Measurements from ENCODE around the gene MAGEL2. TPM values are rescaled to one million over a fixed set of nuclear protein-coding genes. Genes with fewer than 3 reads are reported as not detected.

Gene MAGEL2
- total and polyA plus RNA-seq, 2 of the 4 experiments (the other 2 are of a cell fraction) = 0.18 to 0.29 TPM

DNA sequence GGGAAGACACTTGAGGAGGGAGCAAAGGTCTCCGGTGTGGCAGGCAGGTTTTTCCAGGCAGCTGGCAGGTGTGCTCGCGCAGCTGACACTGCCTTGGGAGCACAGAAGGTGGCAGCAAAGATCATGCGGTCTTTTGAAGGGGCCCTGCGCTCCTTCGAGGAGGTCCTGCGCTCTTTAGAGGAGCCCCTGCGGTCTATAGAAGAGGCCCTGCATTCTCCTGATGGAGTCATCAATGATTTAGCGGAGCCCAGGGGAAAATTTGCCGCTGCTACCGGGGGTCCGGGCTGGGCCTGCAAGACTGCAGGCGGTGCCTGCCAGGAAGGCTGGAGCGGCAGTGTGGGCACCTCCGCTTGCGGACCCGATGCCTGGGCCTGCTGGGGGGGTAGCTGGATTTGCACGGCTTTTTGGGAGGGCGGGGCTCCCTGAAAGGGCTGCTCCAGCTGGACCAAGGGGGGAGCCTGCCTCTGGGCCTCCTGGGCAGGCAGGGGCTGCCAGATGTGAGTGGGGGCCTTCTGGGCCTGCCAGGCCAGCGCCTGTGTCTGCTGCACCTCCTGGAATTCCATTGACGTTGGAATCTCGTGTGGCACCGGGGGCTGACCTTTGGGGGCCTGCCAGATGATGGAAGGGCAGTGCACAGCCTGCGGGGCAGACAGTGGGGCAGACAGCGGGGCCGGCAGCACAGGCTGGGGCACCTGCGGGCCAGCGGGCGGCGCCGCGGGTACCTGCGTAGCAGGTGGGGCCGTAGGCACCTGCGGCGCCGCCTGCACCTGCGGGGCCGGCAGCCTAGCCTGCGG, 2.1 kb downstream of the MAGEL2 start:
- Histone ChIP-seq H2BK120ac (ENCODE audit: low read depth, low read length) (no peak overlapping the region), H3K79me1 (ENCODE audit: low read depth in 1 of 2, low read length in 2 of 2) (no peaks in the 10 kb centered on the region), H2BK5ac (ENCODE audit: low read depth, low read length, poor library complexity, severe bottlenecking) (no peak overlapping the region), H3K9me1 (ENCODE audit: insufficient read depth, low read length) (no peaks in the 10 kb centered on the region), H4K8ac (ENCODE audit: low read depth in 2 of 2, low read length in 2 of 2) (no peak overlapping the region), H4K5ac (ENCODE audit: low read depth, low read length) (no peak overlapping the region), H3K4me2 (ENCODE audit: low read depth, low read length) (no peak overlapping the region), H2AFZ (replicated peaks; ENCODE audit: low read length, poor library complexity) (no peak overlapping the region), H3K14ac (replicated peaks; ENCODE audit: low read depth, low read length) (no peak overlapping the region), H3K4me1 (ENCODE audit: control insufficient read depth, insufficient read depth, low read length) (no peaks in the 10 kb centered on the region), H3K23ac (ENCODE audit: low read depth, low read length) (no peak overlapping the region), H3K9ac (ENCODE audit: low read depth, low read length) (no peak overlapping the region), H3K18ac (ENCODE audit: low read depth, low read length) (no peak overlapping the region), H3K56ac (ENCODE audit: extremely low read depth, insufficient read depth, low read length) (no peak overlapping the region), H3K4ac (ENCODE audit: low read depth, low read length) (no peak overlapping the region), H2BK15ac (ENCODE audit: low read depth, low read length) (no peak overlapping the region), H2AK5ac (ENCODE audit: low read depth, low read length) (no peak overlapping the region), H3K27ac (ENCODE audit: insufficient read depth, low read length) (no peak overlapping the region), H3K27me3 (ENCODE audit: control insufficient read depth, insufficient read depth, low read length) (no peaks in the 10 kb centered on the region), H2AK9ac (replicated peaks; ENCODE audit: low read depth, low read length, poor library complexity) (no peak overlapping the region), H4K91ac (ENCODE audit: insufficient read depth, low read depth, low read length) (no peak overlapping the region), H3K9me3 (ENCODE audit: control insufficient read depth, insufficient read depth, low read length) (peaks cover 2% of the 10 kb centered on the region; the same call in 1 of the 2 replicates), H3K36me3 (ENCODE audit: control insufficient read depth, insufficient read depth, low read length) (no peaks in the 10 kb centered on the region), H3K4me3 (ENCODE audit: insufficient read depth, low read depth, low read length) (no peak overlapping the region), H2BK20ac (ENCODE audit: low read depth, low read length) (no peak overlapping the region), H4K20me1 (ENCODE audit: insufficient read depth, low read length) (no peaks in the 10 kb centered on the region)
- in situ Hi-C loops (cut with MboI; ENCODE audit: low sequenced_read_pairs) = loop anchor here (10.0 kb wide), 1 partner anchor 209 kb away; no protein-coding TSS in a partner anchor
- intact Hi-C loops (cut with micrococcal nuclease) = loop anchor here (10.0 kb wide), 2 partner anchors 1199 to 1859 kb away; no protein-coding TSS in a partner anchor
- POLR2A ChIA-PET (ENCODE audit: unreplicated experiment) = no interaction called here
- DNase-seq (no peak), ATAC-seq (ENCODE audit: low read depth) (no peak)
- dilution Hi-C loops (cut with HindIII; ENCODE audit: low sequenced_read_pairs, unreplicated experiment) = no loop called here
- WGBS, 2 experiments (ENCODE audit: extremely low coverage in 2 of 2, insufficient read length in 1 of 2) = 76% methylated on average over 15 of the region's 40 CpGs; no CpG with 5 or more reads in 1 of the 2 experiments
- CTCF ChIA-PET = no interaction called here
- BruUV-seq (replicated peaks) = no TSS peak
- TF ChIP-seq MAFK (IDR thresholded peaks at IDR 0.05; ENCODE audit: low read depth, low read length) (no peak), CTCF (conservative IDR thresholded peaks at IDR 0.05; ENCODE audit: low read depth, low read length) (no peak), NFE2L2 (IDR thresholded peaks at IDR 0.05; ENCODE audit: low read depth, low read length) (no peak), POLR2A (IDR thresholded peaks at IDR 0.05; ENCODE audit: low read depth, low read length) (no peak), MXI1 (IDR thresholded peaks at IDR 0.05; ENCODE audit: borderline replicate concordance, low read depth, low read length) (no peak), RCOR1 (IDR thresholded peaks at IDR 0.05; ENCODE audit: insufficient replicate concordance, low read length) (no peak), SMC3 (IDR thresholded peaks at IDR 0.05; ENCODE audit: low read depth, low read length) (no peak), RFX5 (IDR thresholded peaks at IDR 0.05; ENCODE audit: low read depth, low read length) (no peak), CEBPB (IDR thresholded peaks at IDR 0.05; ENCODE audit: low read depth, low read length) (no peak), FOS (IDR thresholded peaks at IDR 0.05; ENCODE audit: low read depth, low read length) (no peak), USF2 (IDR thresholded peaks at IDR 0.05; ENCODE audit: low read depth, low read length) (no peak), BHLHE40 (IDR thresholded peaks at IDR 0.05; ENCODE audit: low read depth, low read length) (no peak), RAD21 (IDR thresholded peaks at IDR 0.05; ENCODE audit: low read length) (no peak), MAZ (IDR thresholded peaks at IDR 0.05; ENCODE audit: borderline replicate concordance, low read depth, low read length) (no peak)
